Tibial nerve (tissue), 4 donors: ENCODE data around the gene TTC24.

Experiments used
- EP300 ChIP-seq, 2 donors: sonication (generic); formaldehyde crosslinking; IDR thresholded peaks; one replicate each; pipeline ENCODE4 v1.6.1; 2017; ENCODE audit warnings: antibody characterized with exemption in 2 of 2, mild to moderate bottlenecking in 1 of 2
- POLR2A ChIP-seq, 2 donors: fragments of 450-650 bp; IDR thresholded peaks; one replicate each; pipeline ENCODE4 v1.6.1; 2017; ENCODE audit warnings: antibody characterized with exemption in 2 of 2, mild to moderate bottlenecking in 2 of 2, moderate library complexity in 2 of 2
- TF ChIP-seq, protein P1 (sequence below), 5 experiments: fragments of 200-600 bp in 3 of 5; fragments of 450-650 bp in 2 of 5; sonication (generic) in 3 of 5; IDR thresholded peaks; one replicate each; pipeline ENCODE4 v1.5.1; 2016 to 2019; ENCODE audit warnings: antibody characterized with exemption in 5 of 5, mild to moderate bottlenecking in 3 of 5, moderate library complexity in 2 of 5

DNA sequence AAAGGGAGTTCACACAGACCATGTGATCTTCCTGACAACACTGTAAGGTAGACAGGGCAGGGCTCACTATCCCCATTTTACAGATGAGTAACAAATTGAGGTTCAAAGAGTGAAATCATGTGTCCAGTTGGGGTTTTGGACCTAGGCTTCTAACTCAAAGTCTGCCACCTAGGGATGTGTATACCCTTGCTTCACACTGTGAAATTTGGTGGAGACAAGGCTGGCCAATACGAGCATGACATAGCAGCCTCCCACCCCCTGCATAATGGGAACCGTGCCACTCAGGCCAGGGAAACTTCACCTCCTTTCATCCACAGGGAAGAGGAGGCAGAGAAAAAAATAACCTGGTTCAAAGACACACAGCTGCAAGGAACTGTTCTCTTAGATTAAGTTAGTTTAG, 14.0 kb upstream of the TTC24 start:
- TF ChIP-seq POLR2A (IDR thresholded peaks at IDR 0.05) (no peak), EP300 (IDR thresholded peaks at IDR 0.05) (no peak)
- TF ChIP-seq, protein P1, sequence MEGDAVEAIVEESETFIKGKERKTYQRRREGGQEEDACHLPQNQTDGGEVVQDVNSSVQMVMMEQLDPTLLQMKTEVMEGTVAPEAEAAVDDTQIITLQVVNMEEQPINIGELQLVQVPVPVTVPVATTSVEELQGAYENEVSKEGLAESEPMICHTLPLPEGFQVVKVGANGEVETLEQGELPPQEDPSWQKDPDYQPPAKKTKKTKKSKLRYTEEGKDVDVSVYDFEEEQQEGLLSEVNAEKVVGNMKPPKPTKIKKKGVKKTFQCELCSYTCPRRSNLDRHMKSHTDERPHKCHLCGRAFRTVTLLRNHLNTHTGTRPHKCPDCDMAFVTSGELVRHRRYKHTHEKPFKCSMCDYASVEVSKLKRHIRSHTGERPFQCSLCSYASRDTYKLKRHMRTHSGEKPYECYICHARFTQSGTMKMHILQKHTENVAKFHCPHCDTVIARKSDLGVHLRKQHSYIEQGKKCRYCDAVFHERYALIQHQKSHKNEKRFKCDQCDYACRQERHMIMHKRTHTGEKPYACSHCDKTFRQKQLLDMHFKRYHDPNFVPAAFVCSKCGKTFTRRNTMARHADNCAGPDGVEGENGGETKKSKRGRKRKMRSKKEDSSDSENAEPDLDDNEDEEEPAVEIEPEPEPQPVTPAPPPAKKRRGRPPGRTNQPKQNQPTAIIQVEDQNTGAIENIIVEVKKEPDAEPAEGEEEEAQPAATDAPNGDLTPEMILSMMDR (IDR thresholded peaks at IDR 0.05): no peak
